ENCODE data around the gene FAM149A. TPM values are rescaled to one million over a fixed set of nuclear protein-coding genes. Genes with fewer than 3 reads are reported as not detected.
A peak's percentile ranks its signal among the peaks of the same experiment; 100 is the strongest.

Gene FAM149A
- polyA plus RNA-seq, 1 donor from 2014 or later, result 9.1 TPM

DNA sequence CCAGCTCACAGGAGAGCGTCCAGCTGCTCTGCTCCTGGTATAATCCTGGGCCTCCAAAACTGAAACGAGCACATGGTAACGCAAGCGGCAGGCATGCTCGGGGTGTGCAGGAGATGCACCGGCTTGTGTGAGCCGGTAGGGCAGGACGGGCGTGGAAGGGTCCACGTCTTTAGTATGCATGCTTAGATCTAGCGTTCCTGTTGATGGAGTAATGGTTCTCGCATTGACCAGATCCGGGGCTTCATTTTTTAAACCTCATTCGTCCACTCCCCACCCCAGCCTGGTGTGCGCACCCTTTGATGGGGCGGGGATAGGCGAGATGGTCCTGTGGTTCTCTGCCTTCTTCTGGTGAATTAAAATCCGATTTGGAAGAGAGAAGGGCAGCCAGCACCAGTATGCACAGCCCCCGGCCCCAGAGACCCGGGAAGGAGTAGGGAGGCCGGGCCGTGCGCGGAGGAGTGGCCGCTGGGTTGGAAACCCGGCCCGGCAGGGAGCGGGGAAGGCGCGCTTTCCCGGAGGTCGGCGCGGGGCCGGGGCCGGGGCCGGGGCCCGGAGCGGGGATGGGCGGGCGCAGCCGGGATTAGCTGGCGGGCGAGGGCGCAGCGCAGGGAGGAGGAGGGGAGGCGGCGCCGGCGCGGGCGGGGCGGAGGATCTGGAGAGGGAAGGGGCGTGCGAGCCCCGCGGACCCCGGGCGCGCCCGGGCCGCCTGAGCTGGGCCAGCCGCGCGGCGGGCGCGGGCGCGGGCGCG lies 39.9 kb downstream of the FAM149A start:
- peak overlapping the region; percentile 34 for H3K27ac ChIP-seq (ENCODE audit: low read length)
- H3K9me3 ChIP-seq (ENCODE audit: low read length), result no peaks in the 10 kb centered on the region
- peak overlapping the region; percentile 58 for H3K9ac ChIP-seq (ENCODE audit: low read length)
- no peak overlapping the region for H2AFZ ChIP-seq (ENCODE audit: low read depth, low read length)
- no peaks in the 10 kb centered on the region for H4K20me1 ChIP-seq (ENCODE audit: insufficient read depth)
- H3K36me3 ChIP-seq (ENCODE audit: insufficient read depth, low read length), result no peaks in the 10 kb centered on the region
- H3K9me2 ChIP-seq (ENCODE audit: insufficient read depth, low read length), result no peaks in the 10 kb centered on the region
- H3K27me3 ChIP-seq (ENCODE audit: insufficient read depth, low read depth, low read length), result peaks cover 4% of the 10 kb centered on the region
- no peaks in the 10 kb centered on the region for H3K79me2 ChIP-seq (replicated peaks; ENCODE audit: insufficient read depth, low read length)
- no peak overlapping the region for H3K4me2 ChIP-seq (ENCODE audit: low read length)
- peak overlapping the region; percentile 63 for H3K4me3 ChIP-seq (ENCODE audit: low read length)
- TF ChIP-seq, protein P1, sequence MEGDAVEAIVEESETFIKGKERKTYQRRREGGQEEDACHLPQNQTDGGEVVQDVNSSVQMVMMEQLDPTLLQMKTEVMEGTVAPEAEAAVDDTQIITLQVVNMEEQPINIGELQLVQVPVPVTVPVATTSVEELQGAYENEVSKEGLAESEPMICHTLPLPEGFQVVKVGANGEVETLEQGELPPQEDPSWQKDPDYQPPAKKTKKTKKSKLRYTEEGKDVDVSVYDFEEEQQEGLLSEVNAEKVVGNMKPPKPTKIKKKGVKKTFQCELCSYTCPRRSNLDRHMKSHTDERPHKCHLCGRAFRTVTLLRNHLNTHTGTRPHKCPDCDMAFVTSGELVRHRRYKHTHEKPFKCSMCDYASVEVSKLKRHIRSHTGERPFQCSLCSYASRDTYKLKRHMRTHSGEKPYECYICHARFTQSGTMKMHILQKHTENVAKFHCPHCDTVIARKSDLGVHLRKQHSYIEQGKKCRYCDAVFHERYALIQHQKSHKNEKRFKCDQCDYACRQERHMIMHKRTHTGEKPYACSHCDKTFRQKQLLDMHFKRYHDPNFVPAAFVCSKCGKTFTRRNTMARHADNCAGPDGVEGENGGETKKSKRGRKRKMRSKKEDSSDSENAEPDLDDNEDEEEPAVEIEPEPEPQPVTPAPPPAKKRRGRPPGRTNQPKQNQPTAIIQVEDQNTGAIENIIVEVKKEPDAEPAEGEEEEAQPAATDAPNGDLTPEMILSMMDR (IDR thresholded peaks at IDR 0.05; ENCODE audit: poor library complexity, severe bottlenecking), result peak; percentile 25
- no peak for TF ChIP-seq EZH2 (IDR thresholded peaks at IDR 0.05; ENCODE audit: borderline replicate concordance, insufficient read depth, low read length, poor library complexity, severe bottlenecking)
- no peaks in the 10 kb centered on the region for H3F3A ChIP-seq (ENCODE audit: insufficient read depth, low read length, poor library complexity, severe bottlenecking)

DNA sequence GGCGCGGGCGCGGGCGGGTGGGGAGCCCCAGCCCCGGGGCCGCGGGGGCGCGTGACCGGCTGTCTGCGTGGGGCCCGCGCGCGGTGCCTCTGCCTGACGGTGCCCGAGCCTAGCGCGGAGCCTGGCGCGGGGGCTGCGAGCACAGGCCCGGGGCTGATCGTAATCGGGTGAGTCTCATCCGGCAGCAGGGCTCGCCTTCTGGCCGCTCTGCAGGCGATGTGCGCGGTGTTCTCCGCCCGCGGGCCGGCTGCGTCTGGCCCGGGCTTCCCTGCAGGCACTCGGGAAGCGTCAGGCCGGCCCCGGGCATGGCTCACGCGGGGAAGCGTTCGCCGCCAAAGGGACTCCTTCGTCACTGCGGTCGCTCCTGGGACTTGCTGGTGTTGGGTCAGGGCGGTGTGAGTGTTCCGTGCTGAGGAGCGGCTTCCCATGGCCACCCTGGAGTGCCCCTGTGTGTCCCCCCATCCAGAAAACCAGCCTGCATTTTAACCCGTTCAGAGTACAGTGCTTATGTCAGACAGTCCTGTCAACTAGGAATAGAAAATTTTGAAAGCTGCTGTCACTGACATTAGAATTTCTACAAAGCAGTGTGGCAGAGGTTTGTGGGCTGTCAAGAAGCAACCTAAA lies 40.6 kb downstream of the FAM149A start:
- H3K9me2 ChIP-seq (ENCODE audit: insufficient read depth, low read length), result no peaks in the 10 kb centered on the region
- H3K4me3 ChIP-seq (ENCODE audit: low read length), result peak overlapping the region; percentile 93
- H3K36me3 ChIP-seq (ENCODE audit: insufficient read depth, low read length), result no peaks in the 10 kb centered on the region
- H4K20me1 ChIP-seq (ENCODE audit: insufficient read depth), result no peaks in the 10 kb centered on the region
- H3K4me2 ChIP-seq (ENCODE audit: low read length), result peak overlapping the region; percentile 62
- H3K9ac ChIP-seq (ENCODE audit: low read length), result peak overlapping the region; percentile 78
- H3K27ac ChIP-seq (ENCODE audit: low read length), result peak overlapping the region; percentile 36
- TF ChIP-seq RAD21 (conservative IDR thresholded peaks at IDR 0.05), result peak; percentile 11
- TF ChIP-seq, protein P2, sequence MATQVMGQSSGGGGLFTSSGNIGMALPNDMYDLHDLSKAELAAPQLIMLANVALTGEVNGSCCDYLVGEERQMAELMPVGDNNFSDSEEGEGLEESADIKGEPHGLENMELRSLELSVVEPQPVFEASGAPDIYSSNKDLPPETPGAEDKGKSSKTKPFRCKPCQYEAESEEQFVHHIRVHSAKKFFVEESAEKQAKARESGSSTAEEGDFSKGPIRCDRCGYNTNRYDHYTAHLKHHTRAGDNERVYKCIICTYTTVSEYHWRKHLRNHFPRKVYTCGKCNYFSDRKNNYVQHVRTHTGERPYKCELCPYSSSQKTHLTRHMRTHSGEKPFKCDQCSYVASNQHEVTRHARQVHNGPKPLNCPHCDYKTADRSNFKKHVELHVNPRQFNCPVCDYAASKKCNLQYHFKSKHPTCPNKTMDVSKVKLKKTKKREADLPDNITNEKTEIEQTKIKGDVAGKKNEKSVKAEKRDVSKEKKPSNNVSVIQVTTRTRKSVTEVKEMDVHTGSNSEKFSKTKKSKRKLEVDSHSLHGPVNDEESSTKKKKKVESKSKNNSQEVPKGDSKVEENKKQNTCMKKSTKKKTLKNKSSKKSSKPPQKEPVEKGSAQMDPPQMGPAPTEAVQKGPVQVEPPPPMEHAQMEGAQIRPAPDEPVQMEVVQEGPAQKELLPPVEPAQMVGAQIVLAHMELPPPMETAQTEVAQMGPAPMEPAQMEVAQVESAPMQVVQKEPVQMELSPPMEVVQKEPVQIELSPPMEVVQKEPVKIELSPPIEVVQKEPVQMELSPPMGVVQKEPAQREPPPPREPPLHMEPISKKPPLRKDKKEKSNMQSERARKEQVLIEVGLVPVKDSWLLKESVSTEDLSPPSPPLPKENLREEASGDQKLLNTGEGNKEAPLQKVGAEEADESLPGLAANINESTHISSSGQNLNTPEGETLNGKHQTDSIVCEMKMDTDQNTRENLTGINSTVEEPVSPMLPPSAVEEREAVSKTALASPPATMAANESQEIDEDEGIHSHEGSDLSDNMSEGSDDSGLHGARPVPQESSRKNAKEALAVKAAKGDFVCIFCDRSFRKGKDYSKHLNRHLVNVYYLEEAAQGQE (IDR thresholded peaks at IDR 0.05; ENCODE audit: borderline replicate concordance), result peak; percentile 38
- TF ChIP-seq MXI1 (conservative IDR thresholded peaks at IDR 0.05; ENCODE audit: poor library complexity, severe bottlenecking), result no peak
- TF ChIP-seq EP300 (conservative IDR thresholded peaks at IDR 0.05; ENCODE audit: poor library complexity, severe bottlenecking), result peak; percentile 45
- TF ChIP-seq TAF1 (IDR thresholded peaks at IDR 0.05; ENCODE audit: low read depth), result peak; percentile 68
- no peak for TF ChIP-seq SMC3 (conservative IDR thresholded peaks at IDR 0.05; ENCODE audit: poor library complexity)
- no peak for TF ChIP-seq EZH2 (IDR thresholded peaks at IDR 0.05; ENCODE audit: borderline replicate concordance, insufficient read depth, low read length, poor library complexity, severe bottlenecking)
- peak; percentile 21 for TF ChIP-seq POLR2AphosphoS5 (IDR thresholded peaks at IDR 0.05)
- TF ChIP-seq, protein P1 (IDR thresholded peaks at IDR 0.05; ENCODE audit: poor library complexity, severe bottlenecking), result no peak
- no peaks in the 10 kb centered on the region for H3F3A ChIP-seq (ENCODE audit: insufficient read depth, low read length, poor library complexity, severe bottlenecking)
- no peaks in the 10 kb centered on the region for H3K9me3 ChIP-seq (ENCODE audit: low read length)
- peaks cover 4% of the 10 kb centered on the region for H3K27me3 ChIP-seq (ENCODE audit: insufficient read depth, low read depth, low read length)
- no peaks in the 10 kb centered on the region for H3K79me2 ChIP-seq (replicated peaks; ENCODE audit: insufficient read depth, low read length)
- peak overlapping the region; percentile 76 for H2AFZ ChIP-seq (ENCODE audit: low read depth, low read length)
